GM21825 (cell line): ENCODE results near the gene ZC3H7B.

ENCODE experiments used
- ATAC-seq: cut with Tn5 transposase; IDR thresholded peaks from one replicate; pipeline ENCODE4 v1.9.1; 2021; ENCODE audit warnings: mild to moderate bottlenecking, moderate library complexity; ENCODE audit not compliant: unreplicated experiment

ZC3H7B gene

GRCh38 chr22:41324821-41325528 lies 23.6 kb downstream of the ZC3H7B start:
- ATAC-seq: no peak

DNA sequence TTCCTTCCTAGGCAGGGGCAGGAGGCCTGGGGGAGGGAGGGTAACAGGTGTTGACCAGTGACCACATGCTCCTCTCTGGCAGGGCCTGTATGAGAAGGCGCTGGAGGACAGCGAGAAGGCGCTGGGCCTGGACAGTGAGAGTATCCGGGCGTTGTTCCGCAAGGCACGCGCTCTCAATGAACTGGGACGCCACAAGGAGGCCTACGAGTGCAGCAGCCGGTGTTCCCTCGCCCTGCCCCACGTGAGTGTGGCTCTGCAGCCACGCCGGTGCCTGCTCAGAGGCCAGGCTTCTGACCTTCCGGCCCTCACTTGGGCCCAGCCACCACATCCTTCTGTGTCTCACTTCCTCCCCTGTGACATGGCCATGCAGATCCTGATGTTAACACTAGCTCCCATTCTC lies 25.8 kb downstream of the ZC3H7B start:
- no peak for ATAC-seq

GRCh38 chr22:41330169-41330568 lies 28.8 kb downstream of the ZC3H7B start:
- ATAC-seq: no peak

GRCh38 chr22:41332217-41332939 lies 31.1 kb downstream of the ZC3H7B start:
- ATAC-seq: no peak

DNA sequence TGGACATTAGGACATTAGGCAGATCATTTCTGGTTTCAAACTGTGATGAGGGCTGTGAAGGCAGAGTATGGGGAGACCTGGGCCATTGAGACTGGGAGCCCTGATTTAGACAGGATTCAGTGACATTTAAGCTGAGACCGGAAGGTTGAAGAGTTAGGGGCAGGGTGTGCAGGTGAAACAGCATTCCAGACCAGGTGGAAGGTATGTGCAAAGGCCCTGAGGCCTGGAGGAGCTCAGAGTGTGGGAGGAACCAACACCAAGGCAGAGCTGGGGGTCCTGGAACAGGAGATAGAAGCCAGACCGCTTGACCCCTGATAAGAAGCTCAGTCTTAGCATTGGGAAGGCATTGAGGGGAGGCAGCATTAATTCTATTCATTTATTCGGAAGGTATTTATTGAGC lies 32.5 kb downstream of the ZC3H7B start:
- ATAC-seq: no peak

- no peak for ATAC-seq
These were observed 32.9 kb downstream of the ZC3H7B start for GRCh38 chr22:41334215-41334614.

DNA sequence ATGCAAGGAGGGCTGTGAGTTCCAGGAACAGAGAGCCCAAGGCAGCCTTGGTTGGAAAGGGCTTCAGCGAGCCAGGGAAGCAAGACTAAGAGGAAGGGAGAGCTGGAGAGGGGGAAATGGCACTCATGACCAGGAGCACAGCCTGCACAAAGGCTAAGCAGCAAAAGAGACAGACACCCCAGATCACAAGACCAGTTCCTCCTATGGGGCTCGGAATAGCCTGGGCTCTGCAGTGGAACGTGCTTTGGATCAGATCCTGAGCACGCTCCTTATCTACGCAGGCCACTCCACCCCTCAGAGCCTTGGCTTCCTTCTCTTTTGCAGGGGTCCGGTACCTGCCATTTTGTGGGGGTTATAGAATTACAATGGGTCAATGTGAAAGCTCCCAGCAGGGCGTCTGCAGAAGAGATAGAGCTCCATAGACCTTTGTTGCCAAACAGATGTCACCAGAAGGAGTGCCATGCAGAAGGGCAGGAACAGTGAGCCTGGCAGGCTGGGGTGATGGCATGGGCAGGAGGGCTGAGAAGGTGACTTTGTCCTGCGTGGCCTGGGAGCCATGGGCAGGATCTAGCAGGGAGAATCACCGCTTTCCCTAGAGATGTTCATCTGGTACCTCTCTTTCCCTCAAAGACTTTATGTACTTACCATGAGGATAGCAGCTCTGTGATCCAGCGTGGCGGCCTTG lies 33.8 kb downstream of the ZC3H7B start:
- ATAC-seq: no peak

DNA sequence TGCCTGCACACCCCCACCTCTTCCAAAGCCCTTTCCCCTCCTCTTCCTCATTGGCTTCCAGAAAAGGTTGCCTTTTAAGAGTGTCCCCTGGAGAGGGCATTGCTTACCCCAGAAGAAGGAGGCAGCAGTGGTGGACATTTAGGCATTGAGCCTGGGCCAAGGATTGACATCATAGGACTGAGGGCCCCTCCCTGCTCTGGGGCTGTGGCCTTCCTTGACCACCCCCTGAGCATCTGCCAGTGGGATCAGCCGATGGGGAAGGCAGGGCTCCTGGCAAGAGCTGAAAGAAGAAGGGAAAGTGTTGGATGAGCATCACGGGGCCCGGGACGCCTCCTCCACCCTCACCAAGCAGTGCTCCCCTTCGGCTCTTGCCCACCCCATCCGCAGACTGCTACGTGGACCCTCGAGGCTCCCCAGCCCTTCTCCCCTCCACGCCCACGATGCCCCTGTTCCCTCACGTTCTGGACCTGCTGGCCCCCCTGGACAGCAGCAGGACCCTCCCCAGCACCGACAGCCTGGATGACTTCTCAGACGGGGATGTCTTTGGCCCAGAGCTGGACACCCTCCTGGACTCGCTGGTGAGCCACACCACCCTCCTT lies 37.4 kb downstream of the ZC3H7B start:
- ATAC-seq: no peak

DNA sequence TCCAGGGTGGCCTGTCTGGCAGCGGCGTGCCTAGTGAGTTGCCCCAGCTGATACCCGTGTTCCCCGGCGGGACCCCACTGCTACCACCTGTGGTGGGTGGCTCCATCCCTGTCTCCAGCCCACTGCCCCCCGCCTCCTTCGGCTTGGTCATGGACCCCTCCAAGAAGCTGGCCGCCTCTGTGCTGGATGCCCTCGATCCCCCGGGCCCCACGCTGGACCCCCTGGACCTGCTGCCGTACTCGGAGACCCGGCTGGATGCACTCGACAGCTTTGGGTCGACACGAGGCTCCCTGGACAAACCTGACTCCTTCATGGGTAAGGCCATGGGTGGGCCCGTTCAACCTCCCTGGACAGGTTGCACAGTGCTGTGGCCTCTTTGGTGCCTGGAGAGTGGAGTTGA lies 38.5 kb downstream of the ZC3H7B start:
- ATAC-seq: no peak

- no peak for ATAC-seq
These were observed 39.0 kb downstream of the ZC3H7B start for GRCh38 chr22:41340357-41340756.

- no peak for ATAC-seq
These were observed 39.7 kb downstream of the ZC3H7B start for GRCh38 chr22:41341012-41341411.

DNA sequence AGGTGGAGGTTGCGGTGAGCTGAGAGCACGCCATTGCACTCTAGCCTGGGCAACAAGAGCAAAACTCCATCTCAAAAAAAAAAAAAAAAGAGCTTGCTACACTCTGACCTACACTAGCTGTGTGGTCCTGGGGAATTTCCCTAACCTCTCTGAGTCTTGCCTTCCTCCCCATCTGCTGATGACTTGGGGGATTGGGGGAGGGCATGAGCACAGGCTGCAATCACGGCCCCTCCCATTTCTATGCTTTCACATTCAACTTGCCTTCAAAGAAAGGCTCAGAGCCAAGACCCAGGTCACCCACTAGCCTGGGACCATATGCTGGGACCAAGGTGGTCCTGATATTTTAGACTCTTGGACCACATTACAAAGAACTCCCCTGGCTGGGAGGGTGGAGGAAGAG lies 40.7 kb downstream of the ZC3H7B start:
- no peak for ATAC-seq

- ATAC-seq: no peak
These were observed 42.0 kb downstream of the ZC3H7B start for GRCh38 chr22:41343300-41343699.

GRCh38 chr22:41343717-41344116 lies 42.4 kb downstream of the ZC3H7B start:
- ATAC-seq: no peak

DNA sequence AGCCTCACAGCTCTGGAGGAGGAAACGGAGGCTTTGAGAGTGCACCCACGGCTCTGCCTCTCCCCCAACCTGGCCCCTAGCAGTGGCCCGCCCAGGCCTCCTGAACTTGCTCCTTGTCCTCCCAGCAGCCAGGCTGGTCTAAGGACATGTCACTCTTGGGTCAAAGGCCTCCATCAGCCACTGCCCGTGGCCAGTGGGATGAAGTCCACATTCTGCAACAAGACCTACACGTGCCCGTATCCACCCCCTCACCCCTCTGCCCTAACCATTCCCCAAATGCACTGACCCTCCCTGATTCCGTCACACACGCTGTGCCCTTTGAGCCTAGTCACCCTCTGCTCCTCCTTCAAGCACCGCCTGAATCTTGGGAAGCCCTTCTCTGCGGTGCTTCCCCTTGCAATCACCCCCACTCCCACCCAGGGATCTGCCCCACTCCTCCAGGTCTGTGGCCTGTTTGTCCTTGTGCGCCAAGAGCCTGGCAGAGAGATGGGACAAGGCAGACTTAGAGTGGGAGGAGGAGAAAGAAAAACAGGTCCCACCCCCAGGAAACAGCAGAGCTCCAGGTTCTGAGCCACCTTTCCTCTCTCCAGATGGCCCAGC lies 43.0 kb downstream of the ZC3H7B start:
- no peak for ATAC-seq

GRCh38 chr22:41345807-41346335 lies 44.5 kb downstream of the ZC3H7B start:
- ATAC-seq: no peak

GRCh38 chr22:41347066-41347859 lies 45.9 kb downstream of the ZC3H7B start:
- ATAC-seq: no peak

DNA sequence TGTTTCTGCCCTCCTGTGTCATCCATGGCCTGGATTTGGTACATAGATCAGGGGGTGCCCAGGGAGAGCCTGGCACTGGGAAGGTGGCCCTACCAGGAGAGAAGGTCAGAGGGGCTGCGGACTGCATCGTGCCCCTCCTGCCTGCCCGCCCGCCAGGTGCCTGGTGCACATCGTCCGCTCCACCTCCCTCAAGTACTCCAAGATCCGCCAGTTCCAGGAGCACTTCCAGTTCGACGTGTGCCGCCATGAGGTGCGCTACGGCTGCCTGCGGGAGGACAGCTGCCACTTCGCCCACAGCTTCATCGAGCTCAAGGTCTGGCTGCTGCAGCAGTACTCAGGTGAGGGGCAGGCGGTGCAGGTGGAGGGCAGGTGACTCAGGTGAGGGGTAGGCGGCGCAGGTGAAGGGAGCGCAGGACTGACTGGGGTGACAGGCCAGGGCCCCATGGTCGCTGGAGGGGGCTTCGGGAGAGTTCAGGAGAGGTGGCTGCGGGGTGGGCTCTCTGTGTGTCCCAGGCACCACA lies 47.7 kb downstream of the ZC3H7B start:
- no peak for ATAC-seq

GRCh38 chr22:41350087-41350486 lies 48.8 kb downstream of the ZC3H7B start:
- ATAC-seq: no peak

GRCh38 chr22:41351011-41351410 lies 49.7 kb downstream of the ZC3H7B start:
- ATAC-seq: no peak
